GM20000 (cell line): Measurements from ENCODE around the gene HDLBP.
"Not testable (repeated sequence)": the region's sequence is repeated elsewhere in the genome, so short reads cannot be mapped to it uniquely, and the experiment has no call there.

Experiments
- DNase-seq: peaks from one replicate; pipeline ENCODE4 v3.0.0; 2012; ENCODE audit warnings: low spot score
- CTCF ChIP-seq: IDR thresholded peaks from 2 replicates; pipeline ENCODE4 v1.5.1; 2012; ENCODE audit warnings: mild to moderate bottlenecking, control low read depth; ENCODE audit errors: extremely low read depth, missing control alignments

The HDLBP gene

GRCh38 chr2:241329669-241330615, 14.5 kb upstream of the HDLBP start:
- DNase-seq = no peak
- TF ChIP-seq CTCF = no peak

- no peak for DNase-seq
- TF ChIP-seq CTCF = no peak
These were observed 9.8 kb upstream of the HDLBP start for GRCh38 chr2:241325257-241325656.

- TF ChIP-seq CTCF = no peak
- DNase-seq = no peak
These were observed 9.3 kb upstream of the HDLBP start for GRCh38 chr2:241324775-241325174.

- TF ChIP-seq CTCF = no peak
- DNase-seq = no peak
These were observed 8.3 kb upstream of the HDLBP start for GRCh38 chr2:241323778-241324177.

GRCh38 chr2:241321886-241322285, 6.4 kb upstream of the HDLBP start:
- DNase-seq = no peak
- TF ChIP-seq CTCF = no peak

GRCh38 chr2:241321033-241321432, 5.6 kb upstream of the HDLBP start:
- TF ChIP-seq CTCF = no peak
- no peak for DNase-seq

- no peak for DNase-seq
- TF ChIP-seq CTCF = no peak
These were observed 4.9 kb upstream of the HDLBP start for GRCh38 chr2:241320394-241320793.

- not testable (repeated sequence) for DNase-seq
These were observed 3.4 kb upstream of the HDLBP start for GRCh38 chr2:241318830-241319229.
